ENCODE measurements around the gene SCG5.

Gene SCG5

GRCh38 chr15:32663671-32664070, 22.2 kb downstream of the SCG5 start:
- no peak for DNase-seq

GRCh38 chr15:32664796-32665195, 23.3 kb downstream of the SCG5 start:
- no peak for DNase-seq

- no peak for DNase-seq
Observed at GRCh38 chr15:32667321-32667720, 25.8 kb downstream of the SCG5 start.

GRCh38 chr15:32668942-32669341, 27.4 kb downstream of the SCG5 start:
- no peak for DNase-seq

GRCh38 chr15:32669896-32670611, 28.5 kb downstream of the SCG5 start:
- DNase-seq = no peak

GRCh38 chr15:32670623-32671022, 29.1 kb downstream of the SCG5 start:
- no peak for DNase-seq

GRCh38 chr15:32671339-32672325, 30.1 kb downstream of the SCG5 start:
- DNase-seq = no peak

GRCh38 chr15:32674681-32675080, 33.2 kb downstream of the SCG5 start:
- DNase-seq = no peak

GRCh38 chr15:32675466-32675865, 34.0 kb downstream of the SCG5 start:
- DNase-seq = no peak

GRCh38 chr15:32676169-32676568, 34.7 kb downstream of the SCG5 start:
- DNase-seq = no peak

- no peak for DNase-seq
Observed at GRCh38 chr15:32677238-32677750, 35.8 kb downstream of the SCG5 start.

- no peak for DNase-seq
Observed at GRCh38 chr15:32679298-32679690, 37.8 kb downstream of the SCG5 start.

- DNase-seq = no peak
Observed at GRCh38 chr15:32682569-32682968, 41.1 kb downstream of the SCG5 start.

- no peak for DNase-seq
Observed at GRCh38 chr15:32682977-32683630, 41.6 kb downstream of the SCG5 start.

- DNase-seq = peak; percentile 34
Observed at GRCh38 chr15:32683906-32684584, 42.5 kb downstream of the SCG5 start.

GRCh38 chr15:32685576-32685975, 44.1 kb downstream of the SCG5 start:
- DNase-seq = no peak

GRCh38 chr15:32687556-32687955, 46.0 kb downstream of the SCG5 start:
- no peak for DNase-seq

- DNase-seq = no peak
Observed at GRCh38 chr15:32688151-32688639, 46.7 kb downstream of the SCG5 start.

- no peak for DNase-seq
Observed at GRCh38 chr15:32690941-32691688, 49.6 kb downstream of the SCG5 start.

- DNase-seq = no peak
Observed at GRCh38 chr15:32691689-32692038, 50.2 kb downstream of the SCG5 start.

GRCh38 chr15:32692286-32692685, 50.8 kb downstream of the SCG5 start:
- DNase-seq = no peak
